Trophoblast cell (in vitro differentiated cells and primary cell): Measurements from ENCODE around the gene NKAIN1. TPM values are rescaled to one million over a fixed set of nuclear protein-coding genes. Genes with fewer than 3 reads are reported as not detected.
"Not testable (repeated sequence)": the region's sequence is repeated elsewhere in the genome, so short reads cannot be mapped to it uniquely, and the experiment has no call there.

ENCODE experiments used
- DNase-seq, 2 donors: peaks; one replicate each; pipeline ENCODE4 v3.0.0-alpha.2; 2016
- H2AFZ ChIP-seq: 2 replicates; pipeline ENCODE4 v1.6.1; 2013; ENCODE audit warnings: low read length, moderate library complexity, mild to moderate bottlenecking; ENCODE audit not compliant: insufficient read depth, poor library complexity
- H2AK5ac ChIP-seq: 2 replicates; pipeline ENCODE4 v1.6.1; 2013; ENCODE audit warnings: mild to moderate bottlenecking, low read length
- H2BK120ac ChIP-seq: 2 replicates; pipeline ENCODE4 v1.6.1; 2013; ENCODE audit warnings: low read length, mild to moderate bottlenecking, moderate library complexity; ENCODE audit not compliant: insufficient read depth, poor library complexity
- H2BK12ac ChIP-seq: 2 replicates; pipeline ENCODE4 v1.6.1; 2013; ENCODE audit warnings: mild to moderate bottlenecking, low read length, moderate library complexity
- H2BK5ac ChIP-seq: 2 replicates; pipeline ENCODE4 v1.6.1; 2013; ENCODE audit warnings: low read length, low read depth, moderate library complexity, mild to moderate bottlenecking; ENCODE audit not compliant: poor library complexity
- H3K14ac ChIP-seq: 2 replicates; pipeline ENCODE4 v1.6.1; 2013; ENCODE audit warnings: mild to moderate bottlenecking, low read length
- H3K18ac ChIP-seq: 2 replicates; pipeline ENCODE4 v1.6.1; 2013; ENCODE audit warnings: mild to moderate bottlenecking, low read length
- H3K23ac ChIP-seq: 2 replicates; pipeline ENCODE4 v1.6.1; 2013; ENCODE audit warnings: low read length
- H3K27ac ChIP-seq: 2 replicates; pipeline ENCODE4 v1.5.1; 2013; ENCODE audit warnings: low read depth, mild to moderate bottlenecking, inconsistent platforms, low read length, moderate library complexity
- H3K27me3 ChIP-seq: 2 replicates; pipeline ENCODE4 v1.6.1; 2013; ENCODE audit warnings: inconsistent platforms, mild to moderate bottlenecking, low read length, moderate library complexity; ENCODE audit not compliant: insufficient read depth
- H3K36me3 ChIP-seq, 2 experiments: 1 replicate in 1 of 2; 2 replicates in 1 of 2; pipeline ENCODE4 v1.6.1; 2013; ENCODE audit warnings: low read length in 2 of 2, mild to moderate bottlenecking in 2 of 2, moderate library complexity in 1 of 2; ENCODE audit not compliant: insufficient read depth in 2 of 2, control insufficient read depth in 1 of 2
- H3K4ac ChIP-seq: 2 replicates; pipeline ENCODE4 v1.6.1; 2013; ENCODE audit warnings: low read depth, mild to moderate bottlenecking, low read length, moderate library complexity
- H3K4me1 ChIP-seq, 2 experiments: 1 replicate in 1 of 2; 2 replicates in 1 of 2; pipeline ENCODE4 v1.6.1; 2013; ENCODE audit warnings: low read length in 2 of 2, mild to moderate bottlenecking in 2 of 2, moderate library complexity in 1 of 2; ENCODE audit not compliant: insufficient read depth in 2 of 2, control insufficient read depth in 1 of 2
- H3K4me2 ChIP-seq: 2 replicates; pipeline ENCODE4 v1.6.1; 2013; ENCODE audit warnings: inconsistent platforms, mild to moderate bottlenecking, low read length, moderate library complexity
- H3K4me3 ChIP-seq: 2 replicates; pipeline ENCODE4 v1.5.1; 2013; ENCODE audit warnings: mild to moderate bottlenecking, low read depth, low read length, inconsistent platforms
- H3K79me1 ChIP-seq: one replicate; pipeline ENCODE4 v1.6.1; 2013; ENCODE audit warnings: low read length
- H3K79me2 ChIP-seq: 2 replicates; pipeline ENCODE4 v1.6.1; 2013; ENCODE audit warnings: low read length, mild to moderate bottlenecking; ENCODE audit not compliant: control insufficient read depth, insufficient read depth, poor library complexity
- H3K9ac ChIP-seq: 2 replicates; pipeline ENCODE4 v1.6.1; 2013; ENCODE audit warnings: mild to moderate bottlenecking, low read length
- H3K9me3 ChIP-seq: 2 replicates; pipeline ENCODE4 v1.6.1; 2013; ENCODE audit warnings: low read depth, mild to moderate bottlenecking, control low read depth, inconsistent platforms, low read length; ENCODE audit not compliant: insufficient read depth
- H4K12ac ChIP-seq: 2 replicates; pipeline ENCODE4 v1.6.1; 2013; ENCODE audit warnings: low read depth, mild to moderate bottlenecking, low read length, moderate library complexity
- H4K8ac ChIP-seq: 2 replicates; pipeline ENCODE4 v1.6.1; 2013; ENCODE audit warnings: low read depth, mild to moderate bottlenecking, low read length, moderate library complexity
- H4K91ac ChIP-seq: one replicate; pipeline ENCODE4 v1.6.1; 2013; ENCODE audit warnings: low read depth, mild to moderate bottlenecking, low read length, moderate library complexity
- WGBS: extraction: QIAGEN DNeasy Blood & Tissue Kit; methylation state at CpG from one replicate; pipeline ENCODE4 v1.1.7; 2013; ENCODE audit warnings: missing lambda C conversion rate; ENCODE audit not compliant: insufficient read length, insufficient coverage; ENCODE audit errors: extremely low coverage; 5-methylcytosine and 5-hydroxymethylcytosine counted together
- polyA plus RNA-seq: library from polyadenylated mRNA; stranded (reverse); fragments of 200-250 nt; gene quantifications from 2 replicates; pipeline ENCODE4 v1.2.3, GENCODE V29; 2013

NKAIN1 gene
- polyA plus RNA-seq: 2.0 and 2.1 TPM in 2 replicates

- Histone ChIP-seq H2AK5ac (no peak within 1 kb of the TSS), H3K4ac (no peak within 1 kb of the TSS), H2BK120ac (no peak within 1 kb of the TSS), H3K79me2 (no peaks in the 10 kb centered on the region), H3K36me3 (no peaks in the 10 kb centered on the region), H4K12ac (peak within 1 kb of the TSS; percentile 16), H3K18ac (peak within 1 kb of the TSS; percentile 21), H3K79me1 (no peaks in the 10 kb centered on the region), H3K9me3 (peaks cover 3% of the 10 kb centered on the region), H3K14ac (peak within 1 kb of the TSS; percentile 30), H2BK5ac (no peak within 1 kb of the TSS), H2AFZ (peak within 1 kb of the TSS; percentile 62), H3K27ac (no peak within 1 kb of the TSS), H3K4me1 (peaks cover 3 to 13% of the 10 kb centered on the region in 2 experiments), H3K4me2 (peak within 1 kb of the TSS; percentile 93), H3K27me3 (peaks cover 23% of the 10 kb centered on the region), H4K8ac (peak within 1 kb of the TSS; percentile 19), H4K91ac (no peak within 1 kb of the TSS), H2BK12ac (no peak within 1 kb of the TSS), H3K4me3 (peak within 1 kb of the TSS; percentile 72), H3K9ac (no peak within 1 kb of the TSS), H3K23ac (no peak within 1 kb of the TSS)
- DNase-seq: peak in 1 of 2 donors; percentile 37
- WGBS: no CpG with 5 or more reads among the region's 57 CpGs
Measured at GRCh38 chr1:31239653-31240241, at the start of gene NKAIN1. Gene NKAIN1 (minus strand): TSS chr1:31239887. CDS start chr1:31239547, 340 bp downstream.

- no peak overlapping the region for H3K14ac ChIP-seq
- H3K4me3 ChIP-seq: no peak overlapping the region
- H2AFZ ChIP-seq: no peak overlapping the region
- no peaks in the 10 kb centered on the region for H3K27me3 ChIP-seq
- H3K27ac ChIP-seq: no peak overlapping the region
- no peak overlapping the region for H2AK5ac ChIP-seq
- no peak overlapping the region for H3K18ac ChIP-seq
- WGBS: no CpG with 5 or more reads among the region's 4 CpGs
- H3K4ac ChIP-seq: no peak overlapping the region
- H3K4me1 ChIP-seq: no peaks in the 10 kb centered on the region
- no peak overlapping the region for H2BK5ac ChIP-seq
- H3K79me2 ChIP-seq: no peaks in the 10 kb centered on the region
- no peak overlapping the region for H4K91ac ChIP-seq
- H4K8ac ChIP-seq: no peak overlapping the region
- no peak for DNase-seq
- H3K9me3 ChIP-seq: no peaks in the 10 kb centered on the region
- no peaks in the 10 kb centered on the region for H3K79me1 ChIP-seq
- H3K9ac ChIP-seq: no peak overlapping the region
- H4K12ac ChIP-seq: no peak overlapping the region
- no peak overlapping the region for H2BK120ac ChIP-seq
- H3K23ac ChIP-seq: no peak overlapping the region
- peaks cover 33 to 49% of the 10 kb centered on the region in 2 experiments for H3K36me3 ChIP-seq
- no peak overlapping the region for H3K4me2 ChIP-seq
- H2BK12ac ChIP-seq: no peak overlapping the region
Measured at GRCh38 chr1:31289021-31289420, 49.3 kb upstream of the NKAIN1 start.

GRCh38 chr1:31287791-31288190 is 48.1 kb upstream of the NKAIN1 start:
- H2AK5ac ChIP-seq, H2BK12ac ChIP-seq, H2BK120ac ChIP-seq, H2BK5ac ChIP-seq, H3K14ac ChIP-seq, H2AFZ ChIP-seq, H3K4me1 ChIP-seq, H3K9ac ChIP-seq, H3K4ac ChIP-seq, H3K18ac ChIP-seq, H3K4me2 ChIP-seq, H4K8ac ChIP-seq, H3K9me3 ChIP-seq, H3K27me3 ChIP-seq, H3K27ac ChIP-seq, H3K79me1 ChIP-seq, DNase-seq, H3K4me3 ChIP-seq, H4K91ac ChIP-seq, H3K23ac ChIP-seq, H4K12ac ChIP-seq, H3K79me2 ChIP-seq: not testable (repeated sequence)
- peaks cover 31 to 48% of the 10 kb centered on the region in 2 experiments for H3K36me3 ChIP-seq
- WGBS: no CpG with 5 or more reads among the region's 4 CpGs

GRCh38 chr1:31282426-31282825 is 42.7 kb upstream of the NKAIN1 start:
- not testable (repeated sequence) for H4K91ac ChIP-seq, H3K4ac ChIP-seq, H2AFZ ChIP-seq, H2AK5ac ChIP-seq, H3K9ac ChIP-seq, H3K27me3 ChIP-seq, H3K23ac ChIP-seq, H4K12ac ChIP-seq, H3K14ac ChIP-seq, H3K4me3 ChIP-seq, H2BK5ac ChIP-seq, H4K8ac ChIP-seq, H2BK12ac ChIP-seq, H3K9me3 ChIP-seq, DNase-seq, H3K4me1 ChIP-seq, H3K79me2 ChIP-seq, H3K27ac ChIP-seq, H2BK120ac ChIP-seq, H3K18ac ChIP-seq, H3K4me2 ChIP-seq, H3K79me1 ChIP-seq
- H3K36me3 ChIP-seq: peaks cover 14 to 35% of the 10 kb centered on the region in 2 experiments
- no CpG with 5 or more reads among the region's 9 CpGs for WGBS
